Ovary (tissue), 3 donors: ENCODE results near the gene SPATA3.

Source experiments
- CTCF ChIP-seq, 3 donors: fragments of 450-650 bp in 2 of 3; fragments of 200-600 bp in 1 of 3; IDR thresholded peaks; one replicate each; pipeline versions ENCODE4 v1.5.1 to v1.8.0; 2016 to 2022; ENCODE audit warnings: antibody characterized with exemption in 3 of 3, mild to moderate bottlenecking in 1 of 3
- POLR2A ChIP-seq: fragments of 450-650 bp; IDR thresholded peaks from one replicate; pipeline ENCODE4 v1.6.1; 2017; ENCODE audit warnings: antibody characterized with exemption, mild to moderate bottlenecking, moderate library complexity
- donor health status: DM: no; HTN: no; CAD: no.

- TF ChIP-seq CTCF (IDR thresholded peaks at IDR 0.05) (no peak), POLR2A (no peak)
Observed at GRCh38 chr2:231018184-231018583, 22.3 kb downstream of the SPATA3 start.
